ENCODE measurements around the gene TMEM213. TPM values are rescaled to one million over a fixed set of nuclear protein-coding genes. Genes with fewer than 3 reads are reported as not detected.

Gene TMEM213
- total and polyA plus RNA-seq, 9 of the 15 experiments (the other 6 are each of a cell fraction or from before 2014, with no cell fraction given): not detected

- no peaks in the 10 kb centered on the region for H4K20me1 ChIP-seq (replicated peaks; ENCODE audit: control insufficient read depth, insufficient read depth, low read length)
- ATAC-seq (no peak), DNase-seq (ENCODE audit: extremely low read depth in 1 of 4, low spot score in 3 of 4) (no peak), FAIRE-seq (no peak)
- ChIA-PET CTCF (ENCODE audit: low intra/inter-chr PET ratio) (no interaction called here), POLR2A (no interaction called here)
- H3K9ac ChIP-seq (ENCODE audit: insufficient read depth in 1 of 2, low read depth in 2 of 2, low read length in 2 of 2): no peak overlapping the region
- WGBS (ENCODE audit: insufficient coverage, low coverage, missing lambda C conversion rate): 2% methylated on average over 6 of the region's 6 CpGs
- intact Hi-C loops (cut with micrococcal nuclease): loop anchor here (10.0 kb wide), 1 partner anchor 133 kb away; no protein-coding TSS in a partner anchor
- H3K27me3 ChIP-seq (ENCODE audit: control insufficient read depth in 2 of 2, insufficient read depth in 2 of 2, low read length in 2 of 2): peaks cover 38 to 57% of the 10 kb centered on the region in 2 experiments
- no peak overlapping the region for H2AFZ ChIP-seq (ENCODE audit: low read depth, low read length)
- TF ChIP-seq TAF1 (IDR thresholded peaks at IDR 0.05; ENCODE audit: control insufficient read depth, extremely low read depth, insufficient read depth, low read length, severe bottlenecking) (no peak), ZNF316 (IDR thresholded peaks at IDR 0.05) (no peak), SREBF2 (CRISPR knock-in tag; IDR thresholded peaks at IDR 0.05) (no peak), ZNF217 (CRISPR knock-in tag; IDR thresholded peaks at IDR 0.05) (no peak), E4F1 (CRISPR knock-in tag; IDR thresholded peaks at IDR 0.05; ENCODE audit: borderline replicate concordance) (no peak), ZNF384 (IDR thresholded peaks at IDR 0.05; ENCODE audit: low read depth, low read length) (no peak)
- no peak overlapping the region for H3K4me2 ChIP-seq (ENCODE audit: insufficient read depth, low read length)
- peaks cover 3% of the 10 kb centered on the region for H3K9me1 ChIP-seq (ENCODE audit: control insufficient read depth, insufficient read depth, low read length)
- H3K27ac ChIP-seq (ENCODE audit: extremely low read depth, low read depth, low read length): no peak overlapping the region
- no peaks in the 10 kb centered on the region for H3K36me3 ChIP-seq (ENCODE audit: control insufficient read depth, insufficient read depth, low read length)
- H3K79me2 ChIP-seq (ENCODE audit: control insufficient read depth, insufficient read depth, low read length): no peaks in the 10 kb centered on the region
- in situ Hi-C loops (cut with MboI): no loop called here
- H3K9me3 ChIP-seq (replicated peaks; ENCODE audit: control insufficient read depth, insufficient read depth, low read depth, low read length): no peaks in the 10 kb centered on the region
- no peaks in the 10 kb centered on the region for H3K4me1 ChIP-seq (replicated peaks in 1 of 2; ENCODE audit: control insufficient read depth in 2 of 2, insufficient read depth in 2 of 2, low read length in 2 of 2)
- no peak overlapping the region for H3K4me3 ChIP-seq
- BruUV-seq (replicated peaks): no TSS peak
Observed at GRCh38 chr7:138881579-138882188, 83.9 kb downstream of the TMEM213 start.
